GM20431 (cell line): ENCODE data around the gene CBX8.
"Not testable (repeated sequence)": the region's sequence is repeated elsewhere in the genome, so short reads cannot be mapped to it uniquely, and the experiment has no call there.

ENCODE experiments used
- in situ Hi-C: fragments of 300-500 bp; cut with MseI, MboI; formaldehyde crosslinking; loops from one replicate; pipeline ENCODE4 v1.15.0; 2020; ENCODE audit warnings: low sequenced_read_pairs; ENCODE audit not compliant: unreplicated experiment

CBX8 gene

DNA sequence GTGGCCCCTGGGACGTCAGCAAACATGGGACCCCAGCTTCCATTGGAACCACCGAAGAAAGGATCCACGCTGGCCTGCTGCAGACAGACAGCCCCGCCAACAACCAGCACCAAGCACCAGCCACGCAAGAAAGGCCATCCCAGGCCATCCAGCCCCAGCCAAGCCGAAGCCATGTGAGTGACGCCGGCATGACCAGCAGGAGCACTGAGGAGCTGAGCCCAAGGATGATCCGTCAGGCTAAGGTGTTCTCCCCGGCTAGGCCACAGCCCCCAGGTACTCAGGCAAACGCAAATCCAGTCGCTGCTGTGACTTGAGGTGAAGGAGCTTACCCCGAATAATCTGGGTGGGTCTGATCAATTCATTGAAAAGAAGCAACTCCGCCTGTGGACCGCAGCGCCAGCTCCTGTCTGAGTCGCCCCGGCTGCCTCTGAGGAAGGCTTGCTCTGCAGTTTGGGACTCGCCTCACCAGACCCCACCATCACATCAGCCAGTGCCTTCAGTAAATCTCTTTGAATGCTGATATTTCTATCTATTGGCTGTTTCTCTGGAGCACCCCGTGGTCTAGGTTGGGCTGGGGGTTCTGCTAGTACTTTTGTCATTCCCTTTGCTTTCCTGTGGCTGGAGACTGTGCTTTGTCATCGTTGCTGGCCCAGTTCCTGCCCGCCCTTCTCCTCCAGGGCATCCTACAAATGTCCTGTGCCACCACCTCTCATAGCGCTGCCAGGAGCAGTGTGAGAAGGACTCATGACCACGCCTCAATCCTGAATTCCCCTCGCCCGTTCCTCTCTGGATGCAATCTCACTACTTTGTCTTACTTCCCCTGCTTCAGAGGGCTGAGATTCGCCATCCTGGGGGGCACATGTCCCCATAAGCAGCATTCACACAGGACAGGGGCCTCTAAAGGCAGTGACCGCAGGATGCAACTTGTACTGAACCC lies 27.0 kb downstream of the CBX8 start:
- in situ Hi-C loops, result no loop called here

DNA sequence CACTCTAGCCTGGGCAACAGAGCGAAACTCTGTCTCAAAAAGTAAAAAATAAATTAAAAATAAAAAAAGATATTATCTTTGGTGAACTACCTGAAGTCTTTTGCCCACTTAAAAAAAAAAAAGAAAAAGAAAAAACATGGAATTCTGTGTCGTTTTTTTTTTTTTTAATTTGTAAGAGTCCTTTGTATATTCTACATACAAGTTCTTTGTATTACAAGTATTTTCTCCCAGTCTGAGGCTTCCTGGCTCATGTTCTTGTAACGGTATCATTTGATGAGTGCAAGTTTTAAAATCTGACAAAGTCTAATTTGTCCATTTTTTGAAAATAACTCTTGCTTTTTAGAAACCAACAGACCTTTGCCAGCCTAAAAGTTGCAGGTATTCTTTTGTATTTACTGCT lies 31.2 kb downstream of the CBX8 start:
- in situ Hi-C loops, result no loop called here

DNA sequence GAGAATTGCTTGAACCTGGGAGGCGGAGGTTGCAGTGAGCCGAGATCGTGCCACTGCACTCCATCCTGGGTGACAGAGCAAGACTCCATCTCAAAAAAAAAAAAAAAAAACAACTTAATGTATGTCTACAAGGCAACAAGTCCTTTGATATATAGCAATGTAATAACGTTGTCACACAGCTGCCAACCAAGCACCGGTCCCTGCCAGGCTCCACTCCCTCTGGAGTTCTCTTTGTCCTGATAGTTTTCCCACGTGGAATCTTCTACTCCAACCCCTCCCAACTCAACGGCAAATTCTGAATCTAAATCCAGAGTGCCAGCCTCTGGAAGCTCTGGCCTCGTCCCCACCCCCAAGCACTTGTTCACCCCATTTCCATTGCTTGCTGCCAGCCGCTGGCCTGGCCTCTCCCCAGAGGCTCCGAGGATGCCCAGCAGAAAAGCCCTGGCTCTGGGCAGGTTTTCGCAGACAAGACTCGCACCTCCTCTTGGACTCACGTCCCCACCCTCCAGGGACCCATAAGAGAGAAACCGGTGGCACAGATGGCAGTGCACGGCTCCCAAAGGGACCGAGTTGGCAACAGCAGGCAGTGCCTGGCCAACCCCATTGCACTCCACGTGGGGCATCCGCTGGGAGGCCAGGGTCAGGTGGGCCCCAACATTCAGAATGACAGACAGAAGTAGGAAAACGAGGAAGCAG lies 34.8 kb downstream of the CBX8 start:
- in situ Hi-C loops, result no loop called here

DNA sequence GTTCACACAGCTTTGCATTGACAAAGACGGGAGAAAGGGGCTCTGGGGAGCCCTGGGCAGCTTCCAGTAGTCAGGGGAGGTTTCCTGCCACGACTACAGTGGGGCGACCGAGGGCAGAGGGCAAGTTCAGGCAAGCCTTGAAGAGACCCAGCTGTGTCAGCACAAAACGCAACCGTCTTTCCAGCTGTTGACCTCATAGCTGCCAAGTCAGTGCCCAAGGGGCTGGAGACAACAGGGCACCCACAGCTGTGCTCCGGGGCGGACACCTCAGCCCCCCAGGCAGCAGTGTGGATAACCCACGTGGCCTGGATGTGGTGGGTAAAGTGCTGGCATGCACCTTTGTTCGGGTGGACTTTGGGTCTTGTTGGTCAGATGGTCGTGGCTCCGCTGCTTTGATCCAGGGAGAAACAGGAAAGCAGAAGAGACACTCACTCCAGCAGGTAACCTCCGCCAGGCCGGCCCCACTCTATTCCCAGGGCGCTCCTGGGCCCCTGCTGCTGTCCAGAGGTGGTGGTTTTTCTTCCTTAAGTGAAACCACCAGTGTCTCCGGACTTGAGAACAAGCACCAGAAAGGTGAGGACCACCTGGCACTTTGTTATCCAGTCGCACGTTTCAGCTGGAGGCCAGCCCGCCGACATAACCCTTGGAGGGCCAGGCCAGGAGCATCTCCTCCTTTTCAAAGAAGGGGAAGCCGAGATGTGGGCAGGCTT lies 36.5 kb downstream of the CBX8 start:
- in situ Hi-C loops, result no loop called here

DNA sequence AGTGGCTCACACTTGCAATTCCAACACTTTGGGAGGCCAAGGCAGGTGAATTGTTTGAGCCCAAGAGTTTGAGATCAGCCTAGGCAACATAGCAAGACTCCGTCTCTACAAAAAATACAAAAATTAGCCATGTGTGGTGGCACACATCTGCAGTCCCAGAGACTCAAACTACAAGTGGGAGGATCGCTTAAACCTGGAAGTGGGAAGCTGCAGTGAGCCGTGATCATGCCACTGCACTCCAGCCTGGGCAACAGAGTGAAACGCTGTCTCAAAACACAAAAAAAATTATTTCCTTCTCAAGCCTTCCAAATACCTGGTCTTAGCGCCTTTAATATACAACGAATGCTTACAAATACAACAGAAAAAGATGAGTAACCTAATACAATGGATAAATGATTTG lies 38.6 kb downstream of the CBX8 start:
- in situ Hi-C loops, result no loop called here

DNA sequence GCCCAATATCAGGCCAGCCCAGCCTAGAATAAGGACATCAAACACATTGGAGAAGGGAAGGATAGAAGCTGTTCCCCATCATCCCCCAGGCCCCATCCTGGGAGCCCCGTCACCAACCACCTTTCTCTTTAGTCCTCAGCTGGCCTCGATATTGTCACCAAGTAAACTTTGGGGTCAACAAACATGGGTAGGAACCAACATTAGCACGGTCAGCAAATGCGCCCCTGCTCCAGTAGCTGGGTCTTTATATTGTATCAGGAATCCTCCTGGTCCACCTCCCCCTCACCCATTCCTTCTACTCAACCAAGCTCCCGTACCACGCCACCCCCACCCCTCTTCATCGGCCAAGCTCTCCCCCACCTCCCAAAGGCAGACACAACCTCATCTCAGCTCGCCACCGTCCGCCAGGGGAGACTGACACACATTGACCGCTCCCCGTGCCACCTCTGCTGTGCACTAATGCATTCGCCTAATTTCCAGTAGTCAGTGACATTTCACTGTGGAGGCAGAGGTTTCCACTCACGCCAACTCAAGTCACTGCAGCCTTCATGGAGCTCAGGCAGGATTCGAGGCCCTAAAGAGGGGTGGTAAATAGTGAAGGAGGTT lies 39.6 kb downstream of the CBX8 start:
- in situ Hi-C loops, result no loop called here

DNA sequence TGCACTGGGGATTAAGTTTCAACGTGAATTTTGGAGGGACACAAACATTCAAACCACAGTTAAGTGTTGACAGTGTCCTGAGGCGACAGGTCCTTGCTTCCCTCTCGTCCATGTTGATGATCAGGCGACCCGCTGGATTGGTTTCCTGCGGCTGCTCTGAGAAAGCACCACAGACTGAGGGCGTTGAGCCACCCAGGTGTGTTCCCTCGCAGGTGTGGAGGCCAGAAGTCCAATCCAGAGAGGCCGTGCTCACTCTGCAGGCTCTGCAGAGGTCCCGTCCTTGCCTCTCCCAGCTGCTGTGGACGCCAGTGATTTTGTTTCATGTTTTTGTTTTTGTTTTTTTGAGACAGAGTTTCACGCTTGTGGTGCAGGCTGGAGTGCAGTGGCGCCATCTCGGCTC lies 41.3 kb downstream of the CBX8 start:
- in situ Hi-C loops, result no loop called here

DNA sequence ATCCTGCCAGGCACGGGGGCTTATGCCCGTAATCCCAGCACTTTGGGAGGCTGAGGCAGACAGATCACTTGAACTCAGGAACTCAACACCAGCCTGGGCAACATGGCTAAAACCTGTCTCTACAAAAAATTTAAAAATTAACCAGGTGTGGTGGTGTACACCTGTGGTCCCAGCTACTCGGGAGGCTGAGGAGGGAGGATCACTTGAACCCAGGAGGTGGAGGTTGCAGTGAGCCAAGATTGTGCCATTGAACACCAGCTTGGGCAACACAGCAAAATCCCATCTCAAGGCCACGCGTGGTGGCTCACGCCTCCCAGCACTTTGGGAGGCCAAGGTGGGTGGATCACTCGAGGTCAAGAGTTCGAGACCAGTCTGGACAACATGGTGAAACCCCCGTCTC lies 42.0 kb downstream of the CBX8 start:
- in situ Hi-C loops, result not testable (repeated sequence)

DNA sequence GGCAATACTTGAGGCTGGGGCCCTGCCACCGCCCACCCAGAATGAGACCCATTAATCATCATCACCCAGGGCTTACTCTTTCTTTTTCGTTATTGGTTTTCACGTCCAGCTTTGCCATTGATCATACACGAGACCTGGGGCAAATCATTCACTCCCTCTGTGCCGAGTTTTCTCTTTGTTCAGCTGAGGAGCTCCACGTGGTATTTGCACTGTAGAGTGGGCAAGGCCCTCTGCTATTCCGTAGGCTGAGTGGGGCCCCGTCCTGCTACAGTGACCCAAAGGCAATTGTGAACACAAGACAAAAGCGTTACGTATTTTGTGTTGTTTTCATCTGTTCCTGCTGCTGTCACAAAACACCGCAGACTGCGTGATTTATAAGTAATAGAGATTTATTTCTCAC lies 42.5 kb downstream of the CBX8 start:
- in situ Hi-C loops, result no loop called here

DNA sequence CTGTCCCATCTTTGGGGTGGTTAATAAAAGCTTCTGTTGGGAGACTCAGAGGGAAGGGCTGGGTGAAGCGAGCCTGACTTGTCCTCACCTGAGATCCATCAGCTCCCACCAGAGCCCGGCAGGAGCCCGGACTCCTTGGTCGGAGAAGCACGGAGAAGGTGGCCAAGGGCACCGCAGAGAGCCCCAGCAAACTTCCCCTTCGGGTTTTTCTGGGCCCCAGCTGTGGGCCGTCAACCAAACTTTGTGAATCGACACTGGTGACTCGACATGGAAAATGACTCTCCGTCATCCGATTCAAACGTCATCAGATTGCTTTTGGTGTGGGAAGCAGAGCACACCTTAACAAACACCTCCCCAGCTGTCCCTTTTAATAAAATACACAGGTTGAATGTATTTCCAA lies 44.7 kb downstream of the CBX8 start:
- in situ Hi-C loops, result no loop called here

DNA sequence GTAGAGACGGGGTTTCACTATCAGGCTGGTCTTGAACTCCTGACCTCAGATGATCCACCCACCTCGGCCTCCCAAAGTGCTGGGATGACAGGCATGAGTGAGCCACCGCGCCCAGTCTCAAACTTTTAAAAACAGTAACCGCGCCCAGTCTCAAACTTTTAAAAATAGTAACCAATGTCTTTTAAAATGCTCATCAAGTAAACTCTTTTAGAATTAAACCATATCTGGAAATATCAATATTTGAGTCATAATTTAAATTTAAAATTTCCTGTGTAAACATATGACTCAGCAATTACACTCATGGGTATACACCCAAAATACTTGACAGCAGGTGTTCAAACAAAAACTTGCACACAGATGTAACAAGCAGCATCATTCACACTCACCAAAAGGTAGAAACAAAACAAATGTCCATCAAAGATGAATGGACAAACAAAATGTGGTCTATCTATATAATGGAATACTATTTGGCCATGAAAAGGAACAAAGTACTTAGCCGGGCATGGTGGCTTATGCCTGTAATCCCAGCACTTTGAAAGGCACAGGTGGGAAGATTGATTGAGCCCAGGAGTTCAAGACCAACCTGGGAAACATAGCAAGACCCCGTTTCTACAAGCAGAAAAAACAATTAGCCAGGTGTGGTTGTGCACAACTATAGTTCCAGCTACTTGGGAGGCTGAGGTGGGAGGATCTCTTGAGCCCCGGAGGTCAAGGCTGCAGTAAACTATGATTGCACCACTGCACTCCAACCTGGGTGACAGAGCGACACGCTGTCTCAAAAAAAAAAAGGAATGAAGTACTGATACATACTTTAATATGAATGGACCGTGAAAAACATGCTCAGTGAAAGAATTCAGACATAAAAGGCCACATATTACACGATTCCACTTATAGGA lies 46.0 kb downstream of the CBX8 start:
- in situ Hi-C loops, result no loop called here

DNA sequence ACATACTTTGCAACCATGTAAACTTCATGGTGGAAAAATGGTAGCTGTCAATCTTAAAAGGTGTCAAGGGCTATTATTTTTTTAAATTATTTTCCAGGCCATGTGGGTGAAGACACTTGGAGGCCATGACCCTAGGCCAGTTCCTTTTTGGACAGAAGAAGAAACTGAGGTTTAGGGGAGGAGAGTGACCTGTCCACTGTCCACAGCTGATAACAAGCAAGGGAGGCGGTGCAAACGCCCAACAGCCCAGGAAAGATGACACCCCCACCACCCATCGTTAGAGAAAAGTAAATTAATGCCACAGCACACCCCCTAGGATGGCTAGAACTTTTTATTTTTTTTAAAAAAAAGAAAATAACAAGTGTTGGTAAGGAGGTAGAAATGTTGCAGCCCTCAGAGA lies 46.9 kb downstream of the CBX8 start:
- in situ Hi-C loops, result no loop called here

DNA sequence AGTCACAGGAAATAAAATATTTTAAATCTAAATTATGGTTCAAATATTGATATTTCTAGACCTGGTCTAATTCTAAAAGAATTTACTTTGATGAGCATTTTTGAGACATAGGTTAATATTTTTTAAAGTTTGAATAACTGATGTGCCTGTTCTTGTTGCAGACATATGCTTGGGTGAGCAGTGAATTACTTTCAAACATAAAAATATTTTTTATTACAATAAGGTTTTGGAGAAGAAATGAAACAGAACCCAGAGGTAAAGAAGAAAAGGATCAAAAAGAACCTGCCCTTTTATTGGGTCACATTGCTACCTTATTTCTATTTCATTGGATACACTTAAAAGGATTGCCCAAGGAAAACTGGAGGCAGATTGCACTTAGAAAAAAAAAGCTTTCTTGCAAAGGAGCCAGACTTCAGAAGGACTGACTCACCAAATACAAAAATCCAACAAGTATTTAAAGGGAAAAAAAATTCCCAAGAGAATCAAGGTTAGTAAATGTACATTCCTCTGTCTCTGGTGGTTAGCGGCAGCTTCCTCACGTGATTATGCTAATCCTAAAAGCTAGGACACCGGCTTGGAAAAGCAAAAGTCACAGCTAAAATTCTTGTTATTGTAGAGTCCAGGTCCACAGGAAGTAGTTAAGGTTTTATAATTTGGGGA lies 47.6 kb downstream of the CBX8 start:
- in situ Hi-C loops, result no loop called here

DNA sequence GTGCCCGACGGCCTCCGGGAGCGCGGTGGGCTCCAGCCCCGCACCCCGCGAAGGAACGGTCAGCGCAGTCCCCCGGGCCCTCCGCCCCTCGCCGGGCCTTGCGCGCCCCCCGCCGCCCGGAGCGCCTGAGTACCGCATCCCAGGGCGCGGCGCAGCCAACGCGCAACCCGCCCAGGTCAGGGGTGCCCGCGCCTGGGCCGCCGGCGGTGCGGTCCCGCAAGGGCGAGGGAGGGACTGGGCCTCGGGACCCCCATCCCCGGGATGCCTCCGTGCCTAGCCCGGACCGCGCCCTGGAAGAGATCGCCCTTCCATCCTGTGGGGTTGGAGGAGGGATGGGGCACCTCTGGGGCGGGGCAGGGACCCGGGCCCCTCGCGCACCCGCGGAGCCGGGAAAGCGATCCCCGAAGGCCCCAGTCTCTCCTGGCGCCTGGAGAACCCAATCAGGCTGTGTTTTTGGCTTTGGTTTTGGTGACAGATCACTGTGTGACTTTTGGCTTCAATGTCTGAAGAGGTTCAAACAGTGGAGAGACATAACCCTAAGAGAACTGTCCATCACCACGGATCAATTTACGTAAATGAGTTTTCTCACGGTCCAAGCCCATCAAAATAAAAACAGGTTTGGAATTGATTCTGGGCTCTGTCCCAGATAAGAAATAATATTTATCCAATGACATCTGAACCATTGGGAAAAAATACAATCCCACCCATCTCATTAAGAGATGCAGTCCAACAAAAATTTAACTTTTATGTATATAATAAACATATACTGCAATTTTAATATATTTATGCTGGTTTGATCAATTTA lies 48.4 kb downstream of the CBX8 start:
- in situ Hi-C loops, result no loop called here

DNA sequence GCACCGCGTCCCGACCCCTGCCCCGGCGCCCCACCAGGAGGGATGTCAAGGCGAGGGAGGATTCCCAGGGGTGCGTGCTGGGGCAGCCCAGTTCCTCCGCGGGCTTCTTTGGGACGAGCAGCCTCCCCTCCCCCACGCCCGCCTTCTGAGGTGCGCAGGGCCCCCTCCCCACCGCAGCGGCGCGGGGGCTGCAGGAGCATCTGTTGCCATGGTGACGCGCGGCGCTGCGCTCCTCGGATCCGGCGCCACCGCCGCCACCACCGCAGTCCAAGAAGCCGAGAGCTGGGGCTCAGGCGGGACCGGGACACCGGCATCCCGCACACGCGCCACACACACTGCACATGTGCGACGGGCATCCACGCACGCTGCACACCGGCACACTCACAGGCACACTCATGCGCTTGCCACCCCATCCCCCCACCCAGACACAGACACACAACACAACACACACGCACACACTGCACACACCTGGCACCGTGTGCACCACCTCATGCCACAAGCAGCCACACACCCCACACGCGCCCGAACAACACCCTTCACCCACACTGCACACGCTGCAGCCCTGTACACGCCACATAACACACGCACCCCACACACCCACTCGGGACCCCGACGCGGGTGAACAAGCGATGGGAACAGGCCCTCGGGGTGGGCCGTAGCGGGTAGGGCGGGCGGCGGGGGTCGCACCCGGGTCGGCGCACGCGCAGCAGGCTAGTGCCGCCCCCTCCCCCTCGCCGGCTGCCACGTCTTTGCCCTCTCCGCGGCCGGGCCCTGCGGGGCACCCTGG lies 49.2 kb downstream of the CBX8 start:
- in situ Hi-C loops, result no loop called here

DNA sequence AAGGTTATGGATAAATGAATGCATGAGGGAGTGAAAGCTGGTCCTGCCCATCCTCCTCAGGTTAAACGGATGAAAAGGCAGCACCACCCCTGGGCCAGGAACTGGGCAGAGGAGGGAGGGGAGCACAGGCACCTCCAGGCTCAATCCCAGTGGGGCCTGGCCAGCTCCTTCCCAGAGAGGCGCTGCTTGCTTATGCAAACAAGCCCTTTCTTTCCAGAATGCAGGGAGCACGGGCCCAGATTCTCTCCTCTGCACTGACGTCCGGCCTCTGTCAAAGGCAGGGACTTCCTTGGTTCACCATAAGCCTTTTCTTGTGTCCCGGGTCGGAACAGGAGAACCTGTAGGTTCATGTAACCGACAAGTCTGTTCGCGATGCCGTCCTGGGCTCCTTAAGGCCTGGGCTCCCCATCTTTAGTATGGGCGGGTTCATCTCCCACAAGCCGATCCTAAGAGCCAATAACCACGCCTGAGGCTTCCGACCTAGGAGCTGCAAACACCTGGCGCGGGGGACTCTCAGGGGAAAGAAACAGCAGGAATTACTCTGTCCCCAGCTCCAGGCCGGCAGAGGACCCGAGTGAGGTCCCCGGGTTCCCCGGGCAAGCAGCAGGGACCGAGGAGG lies 49.9 kb downstream of the CBX8 start:
- in situ Hi-C loops, result no loop called here

DNA sequence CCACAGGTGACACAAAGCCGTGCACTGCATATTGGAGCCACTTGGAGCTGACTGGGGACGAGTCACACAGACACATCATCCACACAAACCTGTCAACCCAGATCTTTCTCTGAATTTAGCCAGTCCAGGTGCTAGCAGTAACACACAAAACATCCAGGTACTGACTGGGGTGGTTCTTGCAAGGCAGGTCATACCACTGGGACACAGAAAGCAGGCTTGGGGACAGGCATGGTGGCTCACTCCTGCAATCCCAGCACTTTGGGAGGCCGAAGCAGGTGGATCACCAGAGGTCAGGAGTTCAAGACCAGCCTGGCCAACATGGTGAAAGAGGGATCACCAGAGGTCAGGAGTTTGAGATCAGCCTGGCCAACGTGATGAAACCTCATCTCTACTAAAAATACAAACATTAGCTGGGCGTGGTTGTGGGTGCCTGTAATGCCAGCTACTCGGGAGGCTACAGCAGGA lies 51.2 kb downstream of the CBX8 start:
- in situ Hi-C loops, result no loop called here
